ENCODE data around the gene MACROD2. TPM values are rescaled to one million over a fixed set of nuclear protein-coding genes. Genes with fewer than 3 reads are reported as not detected.

Gene MACROD2
- polyA plus RNA-seq, 1 donor (not counting 4 experiments of a cell fraction or from before 2014, with no cell fraction given): 0.71 TPM

- FAIRE-seq: no peak
- dilution Hi-C loops (cut with MboI; ENCODE audit: extremely low pct_ligation_motif_present, low sequenced_read_pairs): no loop called here
- Histone ChIP-seq H3K27me3 (ENCODE audit: control insufficient read depth, extremely low read depth, insufficient read depth, low read length) (no peaks in the 10 kb centered on the region), H3K9me3 (ENCODE audit: control insufficient read depth, low read depth, low read length) (no peaks in the 10 kb centered on the region), H4K20me1 (ENCODE audit: control insufficient read depth, extremely low read depth, insufficient read depth, low read length) (no peaks in the 10 kb centered on the region), H2AFZ (ENCODE audit: control insufficient read depth, low read length) (no peak overlapping the region), H3K36me3 (ENCODE audit: control insufficient read depth in 2 of 2, extremely low read depth in 1 of 2, insufficient read depth in 2 of 2, low read length in 2 of 2) (no peaks in the 10 kb centered on the region), H3K79me2 (ENCODE audit: control insufficient read depth, insufficient read depth, low read length) (no peaks in the 10 kb centered on the region), H3K4me3 (ENCODE audit: control insufficient read depth in 2 of 3, extremely low read depth in 1 of 3, insufficient read depth in 2 of 3, low read depth in 1 of 3, low read length in 3 of 3) (no peak overlapping the region), H3K4me2 (ENCODE audit: control insufficient read depth, extremely low read depth, insufficient read depth, low read depth, low read length) (no peak overlapping the region), H3K9ac (ENCODE audit: control insufficient read depth, extremely low read depth, insufficient read depth, low read length) (no peak overlapping the region), H3K27ac (ENCODE audit: control insufficient read depth, insufficient read depth, low read length) (no peak overlapping the region), H3K9me1 (ENCODE audit: control insufficient read depth, extremely low read depth, insufficient read depth, low read length) (no peaks in the 10 kb centered on the region), H3K4me1 (ENCODE audit: control insufficient read depth, extremely low read depth, insufficient read depth, low read length) (no peaks in the 10 kb centered on the region)
- no peak for TF ChIP-seq EZH2 (IDR thresholded peaks at IDR 0.05; ENCODE audit: low read length)
- no peak for TF ChIP-seq CTCF (optimal IDR thresholded peaks at IDR 0.05 in 1 of 3, IDR thresholded peaks at IDR 0.05 in 1 of 3, conservative IDR thresholded peaks at IDR 0.05 in 1 of 3; ENCODE audit: extremely low read depth in 1 of 3, insufficient read depth in 2 of 3, low read length in 3 of 3)
- DNase-seq (ENCODE audit: low read depth, low spot score): no peak
These were observed 1112.6 kb downstream of the MACROD2 start for GRCh38 chr20:15107931-15108330.

GRCh38 chr20:15109494-15109893 lies 1114.2 kb downstream of the MACROD2 start:
- Histone ChIP-seq H3K79me2 (ENCODE audit: control insufficient read depth, insufficient read depth, low read length) (no peaks in the 10 kb centered on the region), H3K9me1 (ENCODE audit: control insufficient read depth, extremely low read depth, insufficient read depth, low read length) (no peaks in the 10 kb centered on the region), H3K4me3 (ENCODE audit: control insufficient read depth in 2 of 3, extremely low read depth in 1 of 3, insufficient read depth in 2 of 3, low read depth in 1 of 3, low read length in 3 of 3) (no peak overlapping the region), H3K4me1 (ENCODE audit: control insufficient read depth, extremely low read depth, insufficient read depth, low read length) (no peaks in the 10 kb centered on the region), H3K9ac (ENCODE audit: control insufficient read depth, extremely low read depth, insufficient read depth, low read length) (no peak overlapping the region), H3K9me3 (ENCODE audit: control insufficient read depth, low read depth, low read length) (no peaks in the 10 kb centered on the region), H4K20me1 (ENCODE audit: control insufficient read depth, extremely low read depth, insufficient read depth, low read length) (no peaks in the 10 kb centered on the region), H3K27me3 (ENCODE audit: control insufficient read depth, extremely low read depth, insufficient read depth, low read length) (no peaks in the 10 kb centered on the region), H3K4me2 (ENCODE audit: control insufficient read depth, extremely low read depth, insufficient read depth, low read depth, low read length) (no peak overlapping the region), H3K36me3 (ENCODE audit: control insufficient read depth in 2 of 2, extremely low read depth in 1 of 2, insufficient read depth in 2 of 2, low read length in 2 of 2) (no peaks in the 10 kb centered on the region), H2AFZ (ENCODE audit: control insufficient read depth, low read length) (no peak overlapping the region), H3K27ac (ENCODE audit: control insufficient read depth, insufficient read depth, low read length) (no peak overlapping the region)
- FAIRE-seq: no peak
- no peak for DNase-seq (ENCODE audit: low read depth, low spot score)
- dilution Hi-C loops (cut with MboI; ENCODE audit: extremely low pct_ligation_motif_present, low sequenced_read_pairs): no loop called here
- TF ChIP-seq CTCF (optimal IDR thresholded peaks at IDR 0.05 in 1 of 3, IDR thresholded peaks at IDR 0.05 in 1 of 3, conservative IDR thresholded peaks at IDR 0.05 in 1 of 3; ENCODE audit: extremely low read depth in 1 of 3, insufficient read depth in 2 of 3, low read length in 3 of 3) (no peak), EZH2 (IDR thresholded peaks at IDR 0.05; ENCODE audit: low read length) (no peak)
